ENCODE data around the gene TSC2.

DNA sequence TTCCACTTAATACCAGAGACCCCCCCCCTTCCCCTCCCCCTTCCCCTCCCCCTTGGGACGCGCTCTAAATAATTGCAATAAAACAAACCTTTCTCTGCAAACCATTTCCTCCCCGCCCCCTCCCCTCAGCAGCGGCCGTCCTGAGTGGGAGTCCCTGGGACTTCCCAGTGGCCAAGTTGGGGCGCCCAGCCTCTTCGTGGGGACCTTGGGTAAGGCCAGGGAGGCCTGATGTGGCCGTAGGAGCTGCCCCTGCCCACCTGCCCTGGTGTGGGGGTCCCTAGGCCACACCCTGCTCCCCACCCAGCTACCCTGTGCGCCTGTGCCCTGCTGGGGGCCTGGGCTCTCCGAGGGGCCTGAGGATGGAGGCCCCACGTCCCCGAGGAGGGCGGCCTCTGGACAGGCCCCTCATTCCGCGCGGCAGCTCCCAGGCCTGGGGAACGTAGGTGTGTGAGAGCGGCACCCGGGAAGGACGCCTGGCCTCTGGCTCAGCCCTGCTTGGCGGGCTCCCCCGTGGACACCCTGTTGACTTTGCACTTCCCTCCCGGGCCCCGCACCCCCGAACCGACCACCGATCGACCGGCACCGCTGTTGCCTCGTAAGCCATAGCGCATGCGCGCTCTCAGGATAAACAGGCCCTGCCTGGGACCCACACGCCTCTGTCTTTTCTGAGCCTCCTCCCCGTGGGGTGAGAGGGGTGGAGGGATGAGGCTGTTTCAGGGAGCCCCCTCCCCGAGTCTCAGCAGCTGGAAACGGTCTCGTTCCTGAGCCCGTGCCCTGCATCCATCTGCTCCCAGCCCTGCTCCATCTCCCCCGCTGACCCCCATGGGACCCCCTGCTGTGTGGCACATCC lies 9.2 kb upstream of the TSC2 start:
- TF ChIP-seq CREB1 (IDR thresholded peaks at IDR 0.05; ENCODE audit: low read depth) (no peak), TAF1 (IDR thresholded peaks at IDR 0.05; ENCODE audit: low read depth) (no peak), RAD21 (IDR thresholded peaks at IDR 0.05; ENCODE audit: low read depth) (no peak)
- TF ChIP-seq, protein P1, sequence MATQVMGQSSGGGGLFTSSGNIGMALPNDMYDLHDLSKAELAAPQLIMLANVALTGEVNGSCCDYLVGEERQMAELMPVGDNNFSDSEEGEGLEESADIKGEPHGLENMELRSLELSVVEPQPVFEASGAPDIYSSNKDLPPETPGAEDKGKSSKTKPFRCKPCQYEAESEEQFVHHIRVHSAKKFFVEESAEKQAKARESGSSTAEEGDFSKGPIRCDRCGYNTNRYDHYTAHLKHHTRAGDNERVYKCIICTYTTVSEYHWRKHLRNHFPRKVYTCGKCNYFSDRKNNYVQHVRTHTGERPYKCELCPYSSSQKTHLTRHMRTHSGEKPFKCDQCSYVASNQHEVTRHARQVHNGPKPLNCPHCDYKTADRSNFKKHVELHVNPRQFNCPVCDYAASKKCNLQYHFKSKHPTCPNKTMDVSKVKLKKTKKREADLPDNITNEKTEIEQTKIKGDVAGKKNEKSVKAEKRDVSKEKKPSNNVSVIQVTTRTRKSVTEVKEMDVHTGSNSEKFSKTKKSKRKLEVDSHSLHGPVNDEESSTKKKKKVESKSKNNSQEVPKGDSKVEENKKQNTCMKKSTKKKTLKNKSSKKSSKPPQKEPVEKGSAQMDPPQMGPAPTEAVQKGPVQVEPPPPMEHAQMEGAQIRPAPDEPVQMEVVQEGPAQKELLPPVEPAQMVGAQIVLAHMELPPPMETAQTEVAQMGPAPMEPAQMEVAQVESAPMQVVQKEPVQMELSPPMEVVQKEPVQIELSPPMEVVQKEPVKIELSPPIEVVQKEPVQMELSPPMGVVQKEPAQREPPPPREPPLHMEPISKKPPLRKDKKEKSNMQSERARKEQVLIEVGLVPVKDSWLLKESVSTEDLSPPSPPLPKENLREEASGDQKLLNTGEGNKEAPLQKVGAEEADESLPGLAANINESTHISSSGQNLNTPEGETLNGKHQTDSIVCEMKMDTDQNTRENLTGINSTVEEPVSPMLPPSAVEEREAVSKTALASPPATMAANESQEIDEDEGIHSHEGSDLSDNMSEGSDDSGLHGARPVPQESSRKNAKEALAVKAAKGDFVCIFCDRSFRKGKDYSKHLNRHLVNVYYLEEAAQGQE (IDR thresholded peaks at IDR 0.05; ENCODE audit: low read depth): no peak
